ENCODE measurements around the gene TXLNB.

Gene TXLNB

DNA sequence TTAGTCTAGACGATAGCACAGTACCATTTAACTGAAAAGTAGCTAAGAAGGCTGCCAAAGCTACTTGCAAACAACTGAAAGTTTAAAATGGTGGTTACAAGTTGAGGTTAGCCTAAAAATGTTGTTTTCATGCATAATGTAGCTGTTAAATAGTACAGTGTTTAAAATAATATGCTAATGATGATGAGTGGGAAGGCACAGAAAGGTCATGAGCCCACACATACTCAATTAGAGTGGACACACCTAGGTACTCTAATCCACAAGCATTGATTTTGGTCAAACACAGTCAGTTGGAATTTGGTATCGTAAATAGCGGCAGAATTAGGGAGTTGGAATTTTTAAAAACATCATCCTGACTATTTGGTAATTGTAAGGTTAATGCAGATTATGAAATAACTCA is 7.0 kb downstream of the TXLNB start:
- no peak for TF ChIP-seq POLR2AphosphoS5 (IDR thresholded peaks at IDR 0.05; ENCODE audit: low read depth)
- TF ChIP-seq, protein P1, sequence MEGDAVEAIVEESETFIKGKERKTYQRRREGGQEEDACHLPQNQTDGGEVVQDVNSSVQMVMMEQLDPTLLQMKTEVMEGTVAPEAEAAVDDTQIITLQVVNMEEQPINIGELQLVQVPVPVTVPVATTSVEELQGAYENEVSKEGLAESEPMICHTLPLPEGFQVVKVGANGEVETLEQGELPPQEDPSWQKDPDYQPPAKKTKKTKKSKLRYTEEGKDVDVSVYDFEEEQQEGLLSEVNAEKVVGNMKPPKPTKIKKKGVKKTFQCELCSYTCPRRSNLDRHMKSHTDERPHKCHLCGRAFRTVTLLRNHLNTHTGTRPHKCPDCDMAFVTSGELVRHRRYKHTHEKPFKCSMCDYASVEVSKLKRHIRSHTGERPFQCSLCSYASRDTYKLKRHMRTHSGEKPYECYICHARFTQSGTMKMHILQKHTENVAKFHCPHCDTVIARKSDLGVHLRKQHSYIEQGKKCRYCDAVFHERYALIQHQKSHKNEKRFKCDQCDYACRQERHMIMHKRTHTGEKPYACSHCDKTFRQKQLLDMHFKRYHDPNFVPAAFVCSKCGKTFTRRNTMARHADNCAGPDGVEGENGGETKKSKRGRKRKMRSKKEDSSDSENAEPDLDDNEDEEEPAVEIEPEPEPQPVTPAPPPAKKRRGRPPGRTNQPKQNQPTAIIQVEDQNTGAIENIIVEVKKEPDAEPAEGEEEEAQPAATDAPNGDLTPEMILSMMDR (IDR thresholded peaks at IDR 0.05; ENCODE audit: insufficient read depth, low read length) = no peak
- TF ChIP-seq GABPA (IDR thresholded peaks at IDR 0.05; ENCODE audit: low read depth) = no peak
- no peak for TF ChIP-seq REST (IDR thresholded peaks at IDR 0.05; ENCODE audit: insufficient replicate concordance, low read depth)
- TF ChIP-seq SPI1 (IDR thresholded peaks at IDR 0.05; ENCODE audit: borderline replicate concordance, low read depth) = no peak

GRCh38 chr6:139282684-139283083 is 9.1 kb downstream of the TXLNB start:
- Histone ChIP-seq H3K4me3 (replicated peaks; ENCODE audit: insufficient read depth, low read length) (no peak overlapping the region), H3K27ac (replicated peaks) (no peak overlapping the region), H3K27me3 (ENCODE audit: insufficient read depth, poor library complexity, severe bottlenecking) (no peaks in the 10 kb centered on the region)
- DNase-seq (ENCODE audit: low read depth in 1 of 2, low spot score in 1 of 2) = no peak
- no peak for TF ChIP-seq POLR2AphosphoS5 (IDR thresholded peaks at IDR 0.05; ENCODE audit: low read depth)
- no peak for TF ChIP-seq GABPA (IDR thresholded peaks at IDR 0.05; ENCODE audit: low read depth)
- TF ChIP-seq SPI1 (IDR thresholded peaks at IDR 0.05; ENCODE audit: borderline replicate concordance, low read depth) = no peak

More for the DNA sequence above, 7.0 kb downstream of the TXLNB start:
- DNase-seq (ENCODE audit: low read depth in 1 of 2, low spot score in 1 of 2) = no peak
- Histone ChIP-seq H3K27ac (replicated peaks) (no peak overlapping the region), H3K27me3 (ENCODE audit: insufficient read depth, poor library complexity, severe bottlenecking) (no peaks in the 10 kb centered on the region), H3K4me3 (replicated peaks; ENCODE audit: insufficient read depth, low read length) (no peak overlapping the region)

DNA sequence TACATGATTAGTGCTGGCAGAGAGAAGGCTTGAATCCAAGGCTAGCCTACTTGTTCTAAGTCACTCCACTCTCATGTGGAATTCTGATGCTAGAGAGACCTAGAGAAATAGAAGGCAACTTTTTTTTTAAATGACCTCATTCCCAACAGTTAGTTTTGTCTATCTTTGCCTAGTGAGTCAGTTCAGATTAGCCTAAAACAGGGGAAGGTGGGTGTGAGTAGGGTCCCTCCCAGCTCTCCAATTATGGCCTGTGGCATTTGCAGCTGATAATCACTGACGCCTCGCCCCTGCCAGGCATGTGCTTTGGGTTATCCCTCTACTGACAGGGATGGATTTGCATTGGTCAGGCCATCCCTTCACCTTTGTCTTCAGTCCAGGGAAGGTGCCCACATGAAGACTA is 13.6 kb downstream of the TXLNB start:
- DNase-seq (ENCODE audit: low read depth in 1 of 2, low spot score in 1 of 2) = no peak
- TF ChIP-seq SPI1 (IDR thresholded peaks at IDR 0.05; ENCODE audit: borderline replicate concordance, low read depth) = no peak
- TF ChIP-seq GABPA (IDR thresholded peaks at IDR 0.05; ENCODE audit: low read depth) = no peak
- no peak for TF ChIP-seq POLR2AphosphoS5 (IDR thresholded peaks at IDR 0.05; ENCODE audit: low read depth)
- TF ChIP-seq, protein P1 (IDR thresholded peaks at IDR 0.05; ENCODE audit: insufficient read depth, low read length) = no peak
- no peak for TF ChIP-seq REST (IDR thresholded peaks at IDR 0.05; ENCODE audit: insufficient replicate concordance, low read depth)
- Histone ChIP-seq H3K27me3 (ENCODE audit: insufficient read depth, poor library complexity, severe bottlenecking) (no peaks in the 10 kb centered on the region), H3K27ac (replicated peaks) (no peak overlapping the region), H3K4me3 (replicated peaks; ENCODE audit: insufficient read depth, low read length) (no peak overlapping the region)

GRCh38 chr6:139277587-139277986 is 14.2 kb downstream of the TXLNB start:
- H3K4me3 ChIP-seq (replicated peaks; ENCODE audit: insufficient read depth, low read length) = no peak overlapping the region
- TF ChIP-seq, protein P1 (IDR thresholded peaks at IDR 0.05; ENCODE audit: insufficient read depth, low read length) = no peak
- TF ChIP-seq SPI1 (IDR thresholded peaks at IDR 0.05; ENCODE audit: borderline replicate concordance, low read depth) (no peak), POLR2AphosphoS5 (IDR thresholded peaks at IDR 0.05; ENCODE audit: low read depth) (no peak), REST (IDR thresholded peaks at IDR 0.05; ENCODE audit: insufficient replicate concordance, low read depth) (no peak), GABPA (IDR thresholded peaks at IDR 0.05; ENCODE audit: low read depth) (no peak)
- H3K27ac ChIP-seq (replicated peaks) = no peak overlapping the region
- H3K27me3 ChIP-seq (ENCODE audit: insufficient read depth, poor library complexity, severe bottlenecking) = no peaks in the 10 kb centered on the region
- no peak for DNase-seq (ENCODE audit: low read depth in 1 of 2, low spot score in 1 of 2)
